ENCODE data around the gene GPBAR1. TPM values are rescaled to one million over a fixed set of nuclear protein-coding genes. Genes with fewer than 3 reads are reported as not detected.

The GPBAR1 gene
- total RNA-seq, 2 donors from 2014 or later: 3.1 to 90.3 TPM

DNA sequence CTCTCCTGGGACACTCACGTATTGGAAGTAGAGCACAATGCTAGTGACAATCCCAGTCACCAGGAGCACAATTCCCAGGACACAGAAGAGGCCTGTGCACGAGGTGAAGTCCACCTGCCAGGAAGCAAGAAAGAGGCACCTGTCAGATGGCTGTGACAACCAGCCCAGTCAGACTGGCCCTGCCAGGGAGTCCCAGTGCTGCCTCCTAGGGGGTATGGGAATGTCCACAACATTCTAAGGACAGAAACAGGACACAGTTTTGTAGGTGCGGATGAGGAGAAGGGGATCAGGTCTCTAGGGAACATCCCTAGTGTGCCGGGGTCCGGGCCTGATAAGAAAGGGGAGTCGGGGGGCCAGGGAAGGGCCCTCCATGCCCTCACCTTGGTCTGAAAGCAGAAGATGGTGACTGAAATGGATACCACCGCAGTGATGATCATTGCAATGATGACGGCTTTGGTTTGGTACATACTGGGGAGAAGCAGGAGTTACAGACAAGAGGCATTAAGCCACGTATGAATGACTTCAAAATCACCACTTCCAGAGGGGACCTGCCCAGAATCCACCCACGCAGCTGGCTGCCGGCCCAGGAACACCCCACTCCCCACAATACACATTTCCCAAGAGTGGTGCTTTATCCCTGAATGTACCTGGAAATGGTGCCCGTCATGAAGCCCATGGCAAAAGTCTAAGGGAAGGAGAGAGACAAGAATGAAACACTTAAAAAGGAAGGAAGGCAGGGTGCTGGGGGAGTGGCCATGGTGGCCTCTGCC is 16.4 kb downstream of the GPBAR1 start:
- TF ChIP-seq, protein P1, sequence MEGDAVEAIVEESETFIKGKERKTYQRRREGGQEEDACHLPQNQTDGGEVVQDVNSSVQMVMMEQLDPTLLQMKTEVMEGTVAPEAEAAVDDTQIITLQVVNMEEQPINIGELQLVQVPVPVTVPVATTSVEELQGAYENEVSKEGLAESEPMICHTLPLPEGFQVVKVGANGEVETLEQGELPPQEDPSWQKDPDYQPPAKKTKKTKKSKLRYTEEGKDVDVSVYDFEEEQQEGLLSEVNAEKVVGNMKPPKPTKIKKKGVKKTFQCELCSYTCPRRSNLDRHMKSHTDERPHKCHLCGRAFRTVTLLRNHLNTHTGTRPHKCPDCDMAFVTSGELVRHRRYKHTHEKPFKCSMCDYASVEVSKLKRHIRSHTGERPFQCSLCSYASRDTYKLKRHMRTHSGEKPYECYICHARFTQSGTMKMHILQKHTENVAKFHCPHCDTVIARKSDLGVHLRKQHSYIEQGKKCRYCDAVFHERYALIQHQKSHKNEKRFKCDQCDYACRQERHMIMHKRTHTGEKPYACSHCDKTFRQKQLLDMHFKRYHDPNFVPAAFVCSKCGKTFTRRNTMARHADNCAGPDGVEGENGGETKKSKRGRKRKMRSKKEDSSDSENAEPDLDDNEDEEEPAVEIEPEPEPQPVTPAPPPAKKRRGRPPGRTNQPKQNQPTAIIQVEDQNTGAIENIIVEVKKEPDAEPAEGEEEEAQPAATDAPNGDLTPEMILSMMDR (IDR thresholded peaks at IDR 0.05): peak in 2 of 7 experiments; percentile 12 to 52
- no peak for TF ChIP-seq POLR2A (IDR thresholded peaks at IDR 0.05)
- Histone ChIP-seq H3K27me3 (no peaks in the 10 kb centered on the region), H3K4me1 (peaks cover 61% of the 10 kb centered on the region), H3K4me3 (no peak overlapping the region), H3K9me3 (no peaks in the 10 kb centered on the region), H3K27ac (peak overlapping the region in 3 of 4 donors; percentile 37 to 98 (median 98)), H3K36me3 (replicated peaks in 1 of 2; ENCODE audit: insufficient read depth in 1 of 2, low read depth in 2 of 2) (peaks cover 53 to 62% of the 10 kb centered on the region in 2 donors)
- DNase-seq (peak in 1 of 4 donors; percentile 87), ATAC-seq (no peak)
- 75 to 77% methylated on average over 11 to 12 of the region's 12 CpGs for WGBS, 2 donors
- intact Hi-C loops (cut with DNase I): no loop called here

DNA sequence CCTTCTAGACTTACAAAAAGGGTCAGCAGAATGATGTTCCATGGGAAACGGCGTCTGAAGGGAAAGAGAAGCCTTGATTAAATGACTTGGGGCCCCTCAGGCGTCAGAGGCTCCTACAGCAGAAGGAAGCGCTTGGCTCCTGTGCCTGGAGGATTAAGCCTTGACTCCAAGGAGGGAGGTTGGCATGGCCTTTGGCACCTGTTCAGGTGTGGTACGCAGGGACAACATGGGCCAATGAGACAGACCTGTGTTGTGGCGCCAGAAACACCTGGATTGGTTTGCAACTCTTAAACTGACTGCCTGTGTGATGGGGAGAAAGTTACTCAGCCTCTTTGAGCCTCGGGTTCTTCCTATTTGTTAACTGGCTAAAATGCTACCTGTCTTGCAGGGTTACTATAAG is 17.1 kb downstream of the GPBAR1 start:
- Histone ChIP-seq H3K4me3 (no peak overlapping the region), H3K27me3 (no peaks in the 10 kb centered on the region), H3K4me1 (peaks cover 61% of the 10 kb centered on the region), H3K27ac (peak overlapping the region in 3 of 4 donors; percentile 37 to 98 (median 98)), H3K9me3 (no peaks in the 10 kb centered on the region), H3K36me3 (replicated peaks in 1 of 2; ENCODE audit: insufficient read depth in 1 of 2, low read depth in 2 of 2) (peaks cover 53 to 62% of the 10 kb centered on the region in 2 donors)
- TF ChIP-seq POLR2A (IDR thresholded peaks at IDR 0.05): no peak
- TF ChIP-seq, protein P1 (IDR thresholded peaks at IDR 0.05): no peak
- 57 to 61% methylated on average over 7 of the region's 7 CpGs for WGBS, 2 donors
- DNase-seq: peak in 2 of 4 donors; percentile 63 to 70
- intact Hi-C loops (cut with DNase I): no loop called here
- no peak for ATAC-seq

DNA sequence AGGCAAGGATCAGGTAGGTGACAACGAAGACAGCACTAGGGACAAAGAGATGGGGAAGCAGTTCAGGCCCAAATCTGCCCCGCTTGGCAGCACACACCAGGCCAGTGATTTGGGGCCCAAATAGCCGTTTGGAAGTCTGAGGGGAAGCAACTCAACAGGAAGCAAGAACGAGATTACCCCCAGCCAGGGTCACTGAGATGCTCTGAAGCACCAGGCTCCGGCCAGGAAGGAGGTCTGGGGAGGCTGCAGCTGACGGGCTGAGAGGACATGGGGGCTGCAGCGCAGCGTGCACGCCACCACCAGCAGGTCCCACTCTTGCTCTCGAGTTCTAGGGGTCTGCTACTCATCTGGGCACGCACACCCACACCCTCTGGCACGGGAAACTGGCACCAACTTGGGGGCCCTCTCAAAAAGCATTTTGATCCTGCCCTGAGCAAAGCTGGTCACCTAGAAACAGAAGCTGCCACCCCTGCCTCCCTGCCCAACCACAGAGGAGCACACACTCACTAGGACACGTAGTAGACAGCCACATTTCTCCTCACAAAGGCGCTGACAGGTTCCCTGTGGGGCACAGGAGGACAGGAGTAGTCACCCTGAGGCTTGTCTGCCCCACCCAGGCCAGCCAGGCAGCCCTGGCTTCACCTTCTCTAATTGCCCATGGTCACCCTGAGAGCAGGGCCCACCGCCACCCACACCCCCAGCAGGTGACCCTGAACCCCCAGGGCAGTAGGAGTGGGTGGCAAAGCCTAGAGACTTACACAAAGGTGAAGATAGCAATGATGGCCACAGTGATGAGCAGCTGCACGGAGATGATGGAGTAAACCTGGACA is 17.9 kb downstream of the GPBAR1 start:
- peaks cover 53 to 60% of the 10 kb centered on the region in 2 donors for H3K36me3 ChIP-seq (replicated peaks in 1 of 2; ENCODE audit: insufficient read depth in 1 of 2, low read depth in 2 of 2)

DNA sequence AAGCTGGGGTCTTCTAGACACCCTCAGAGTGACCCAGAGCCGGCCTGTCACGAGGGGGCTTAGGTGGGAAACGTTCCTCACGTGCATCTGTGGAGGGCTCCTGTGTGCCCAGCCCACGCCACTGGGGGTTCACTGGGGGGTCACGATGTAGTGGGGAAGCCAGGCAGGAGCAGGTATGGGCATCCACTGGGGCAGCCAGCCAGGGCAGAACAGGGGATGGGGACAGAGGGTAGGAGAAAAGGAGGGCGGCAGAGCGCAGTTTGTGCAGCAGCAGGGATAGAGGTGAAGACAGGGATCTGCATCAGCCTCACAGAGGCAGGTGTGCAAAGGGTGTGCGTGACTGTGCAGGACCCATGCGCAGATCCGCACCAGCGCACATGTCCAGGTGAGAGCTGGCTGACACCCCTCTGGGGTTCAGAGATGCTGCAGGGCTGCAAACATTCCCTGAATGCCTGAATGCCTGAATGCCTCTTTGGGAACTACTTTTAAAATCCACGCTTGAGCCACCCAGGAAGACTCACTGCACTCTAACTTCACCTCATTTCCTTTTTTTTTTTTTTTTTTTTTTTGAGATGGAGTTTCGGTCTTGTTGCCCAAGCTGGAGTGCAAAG is 19.6 kb downstream of the GPBAR1 start:
- no peak for ATAC-seq
- peak overlapping the region in 3 of 4 donors; percentile 98 to 99 (median 98) for H3K27ac ChIP-seq
- H3K4me1 ChIP-seq: peaks cover 73% of the 10 kb centered on the region
- intact Hi-C loops (cut with DNase I): no loop called here
- no peak for TF ChIP-seq POLR2A (IDR thresholded peaks at IDR 0.05)
- TF ChIP-seq, protein P1 (IDR thresholded peaks at IDR 0.05): no peak
- peaks cover 42 to 49% of the 10 kb centered on the region in 2 donors for H3K36me3 ChIP-seq (replicated peaks in 1 of 2; ENCODE audit: insufficient read depth in 1 of 2, low read depth in 2 of 2)
- no peaks in the 10 kb centered on the region for H3K9me3 ChIP-seq
- H3K4me3 ChIP-seq: no peak overlapping the region
- no peak for DNase-seq
- 79 to 95% methylated on average over 14 of the region's 14 CpGs for WGBS, 2 donors
- H3K27me3 ChIP-seq: no peaks in the 10 kb centered on the region

More for the DNA sequence above, 17.9 kb downstream of the GPBAR1 start:
- intact Hi-C loops (cut with DNase I): no loop called here
- no peak for ATAC-seq
- Histone ChIP-seq H3K4me1 (peaks cover 63% of the 10 kb centered on the region), H3K4me3 (no peak overlapping the region), H3K27me3 (no peaks in the 10 kb centered on the region), H3K9me3 (no peaks in the 10 kb centered on the region), H3K27ac (peak overlapping the region; percentile 32 to 98 (median 68))
- WGBS, 2 donors: 68 to 70% methylated on average over 6 to 16 of the region's 16 CpGs
- TF ChIP-seq, protein P1 (IDR thresholded peaks at IDR 0.05): no peak
- TF ChIP-seq POLR2A (IDR thresholded peaks at IDR 0.05): no peak
- DNase-seq: no peak

All from body of pancreas (tissue), 4 donors.